H1 (cell line): ENCODE results near the gene PARP16. TPM values are rescaled to one million over a fixed set of nuclear protein-coding genes. Genes with fewer than 3 reads are reported as not detected.

Experiments
- CTCF ChIA-PET: fragments of 300-600 bp; sonication (Branson Sonifier 250); formaldehyde crosslinking; loops from one replicate; lab custom pipeline; 2021; ENCODE audit not compliant: partially characterized antibody; lab: Charles Lee
- POLR2A ChIA-PET: fragments of 300-600 bp; sonication (Branson Sonifier 250); formaldehyde crosslinking; loops from one replicate; lab custom pipeline; 2021; ENCODE audit warnings: inconsistent platforms; ENCODE audit not compliant: partially characterized antibody; lab: Charles Lee
- DNase-seq, 2 experiments: peaks; one replicate each; pipeline versions ENCODE4 v3.0.0 to v3.0.0-alpha.2; 2010 to 2022; ENCODE audit warnings: low spot score in 2 of 2, low read depth in 1 of 2, mixed read lengths in 1 of 2
- FAIRE-seq: peaks from 2 replicates; lab custom pipeline; 2011; peaks lifted over from hg19 to GRCh38; lab: Jason Lieb, UNC
- H2AFZ ChIP-seq: 2 replicates; pipeline ENCODE4 v1.8.1; 2012; ENCODE audit warnings: low read length, inconsistent platforms
- H2AK5ac ChIP-seq: 2 replicates; pipeline ENCODE4 v1.6.1; 2013; ENCODE audit warnings: low read depth, low read length
- H2BK120ac ChIP-seq: replicated peaks from 2 replicates; pipeline ENCODE3; 2013; ENCODE audit warnings: low read depth, low read length, inconsistent platforms
- H2BK12ac ChIP-seq: 2 replicates; pipeline ENCODE4 v1.6.1; 2013; ENCODE audit warnings: low read depth, low read length
- H2BK15ac ChIP-seq: 2 replicates; pipeline ENCODE4 v1.6.1; 2013; ENCODE audit warnings: low read length
- H2BK20ac ChIP-seq: 2 replicates; pipeline ENCODE4 v1.6.1; 2013; ENCODE audit warnings: low read length
- H2BK5ac ChIP-seq: 2 replicates; pipeline ENCODE4 v1.6.1; 2013; ENCODE audit warnings: low read depth, low read length
- H3K14ac ChIP-seq: 2 replicates; pipeline ENCODE4 v1.6.1; 2013; ENCODE audit warnings: inconsistent platforms; ENCODE audit not compliant: insufficient read length
- H3K18ac ChIP-seq: 2 replicates; pipeline ENCODE4 v1.6.1; 2013; ENCODE audit warnings: low read length; ENCODE audit errors: extremely low read depth
- H3K23ac ChIP-seq: 2 replicates; pipeline ENCODE4 v1.6.1; 2013; ENCODE audit warnings: inconsistent platforms; ENCODE audit not compliant: insufficient read length
- H3K23me2 ChIP-seq: 2 replicates; pipeline ENCODE4 v1.6.1; 2013; ENCODE audit warnings: low read depth, low read length
- H3K27ac ChIP-seq: 2 replicates; pipeline ENCODE4 v1.6.1; 2011; ENCODE audit warnings: low read depth, low read length, inconsistent platforms
- H3K27me3 ChIP-seq, 4 experiments: replicated peaks in 1 of 4; 1 replicate in 1 of 4; 2 replicates in 3 of 4; pipeline versions ENCODE4 v1.6.1 to v1.8.1; 2011 to 2013; ENCODE audit warnings: low read length in 3 of 4, mild to moderate bottlenecking in 3 of 4, inconsistent platforms in 2 of 4, mixed read lengths in 2 of 4, moderate library complexity in 1 of 4; ENCODE audit not compliant: control insufficient read depth in 3 of 4, insufficient read depth in 3 of 4; ENCODE audit errors: extremely low read depth in 1 of 4
- H3K36me3 ChIP-seq, 4 experiments: 2 replicates each; pipeline versions ENCODE4 v1.6.1 to v1.8.1; 2011 to 2013; ENCODE audit warnings: mild to moderate bottlenecking in 4 of 4, low read length in 3 of 4, moderate library complexity in 2 of 4, control low read depth in 1 of 4, inconsistent platforms in 1 of 4; ENCODE audit not compliant: insufficient read depth in 4 of 4, control insufficient read depth in 2 of 4
- H3K4ac ChIP-seq: replicated peaks from 2 replicates; pipeline ENCODE3; 2013; ENCODE audit warnings: low read length, low read depth, mixed read lengths, inconsistent platforms; ENCODE audit not compliant: insufficient read length
- H3K4me1 ChIP-seq, 4 experiments: replicated peaks in 1 of 4; 1 replicate in 1 of 4; 2 replicates in 3 of 4; pipeline versions ENCODE4 v1.6.1 to v1.8.1; 2011 to 2013; ENCODE audit warnings: low read length in 3 of 4, inconsistent platforms in 2 of 4, mixed read lengths in 1 of 4; ENCODE audit not compliant: insufficient read depth in 4 of 4, control insufficient read depth in 3 of 4
- H3K4me2 ChIP-seq, 2 experiments: 2 replicates each; pipeline versions ENCODE4 v1.6.1 to v1.8.1; 2011 to 2013; ENCODE audit warnings: low read depth in 2 of 2, low read length in 2 of 2, control low read depth in 1 of 2, inconsistent platforms in 1 of 2, mild to moderate bottlenecking in 1 of 2; ENCODE audit not compliant: insufficient read depth in 1 of 2
- H3K4me3 ChIP-seq, 4 experiments: fragments of 200-600, 300-600 bp in 1 of 4; sonication (generic), shearing (Covaris generic), sonication (Bioruptor Twin) in 1 of 4; 2 replicates each; pipeline versions ENCODE4 v1.5.1 to v1.8.1; 2011 to 2016; ENCODE audit warnings: low read length in 4 of 4, low read depth in 3 of 4, control low read depth in 2 of 4, inconsistent platforms in 2 of 4, mild to moderate bottlenecking in 2 of 4, mixed read lengths in 1 of 4, moderate library complexity in 1 of 4; ENCODE audit not compliant: insufficient read depth in 2 of 4; ENCODE audit errors: extremely low read depth in 1 of 4
- H3K56ac ChIP-seq: replicated peaks from 2 replicates; pipeline ENCODE3; 2013; ENCODE audit warnings: low read depth, mild to moderate bottlenecking, mixed read lengths, low read length, inconsistent platforms; ENCODE audit not compliant: insufficient read length
- H3K79me1 ChIP-seq: 2 replicates; pipeline ENCODE4 v1.6.1; 2013; ENCODE audit warnings: low read depth, low read length, control low read depth
- H3K79me2 ChIP-seq, 2 experiments: 2 replicates each; pipeline versions ENCODE4 v1.6.1 to v1.8.1; 2012 to 2013; ENCODE audit warnings: low read length in 2 of 2, mild to moderate bottlenecking in 2 of 2, inconsistent platforms in 1 of 2; ENCODE audit not compliant: insufficient read depth in 2 of 2, control insufficient read depth in 1 of 2
- H3K9ac ChIP-seq, 4 experiments: replicated peaks in 1 of 4; 1 replicate in 1 of 4; 2 replicates in 3 of 4; pipeline versions ENCODE4 v1.6.1 to v1.8.1; 2011 to 2013; ENCODE audit warnings: low read depth in 3 of 4, low read length in 3 of 4, control low read depth in 2 of 4, mild to moderate bottlenecking in 2 of 4, moderate library complexity in 2 of 4, inconsistent platforms in 1 of 4; ENCODE audit errors: extremely low read depth in 1 of 4
- H3K9me3 ChIP-seq, 2 experiments: 2 replicates each; pipeline versions ENCODE4 v1.6.1 to v1.8.1; 2012 to 2013; ENCODE audit warnings: mild to moderate bottlenecking in 2 of 2, moderate library complexity in 2 of 2, control low read depth in 1 of 2, inconsistent platforms in 1 of 2, low read depth in 1 of 2, low read length in 1 of 2, mixed read lengths in 1 of 2; ENCODE audit not compliant: insufficient read depth in 2 of 2
- H4K20me1 ChIP-seq, 2 experiments: replicated peaks in 1 of 2; 2 replicates each; pipeline versions ENCODE3 to v1.8.1; 2011 to 2013; ENCODE audit warnings: inconsistent platforms in 2 of 2, low read length in 2 of 2, mild to moderate bottlenecking in 1 of 2; ENCODE audit not compliant: insufficient read depth in 2 of 2, control insufficient read depth in 1 of 2
- H4K5ac ChIP-seq: 2 replicates; pipeline ENCODE4 v1.6.1; 2013; ENCODE audit warnings: low read length, low read depth, mixed read lengths, inconsistent platforms; ENCODE audit not compliant: insufficient read length
- H4K8ac ChIP-seq: 2 replicates; pipeline ENCODE4 v1.8.0; 2013; ENCODE audit warnings: mild to moderate bottlenecking, moderate library complexity, low read length, inconsistent platforms; ENCODE audit not compliant: insufficient read depth; ENCODE audit errors: extremely low read depth
- H4K91ac ChIP-seq: replicated peaks from 2 replicates; pipeline ENCODE3; 2013; ENCODE audit warnings: low read length, mixed read lengths, inconsistent platforms; ENCODE audit not compliant: insufficient read length
- ATF3 ChIP-seq: IDR thresholded peaks from 2 replicates; pipeline ENCODE4 v1.6.1; 2011; ENCODE audit warnings: low read depth, mild to moderate bottlenecking, low read length; ENCODE audit not compliant: insufficient read depth
- CHD2 ChIP-seq: IDR thresholded peaks from 2 replicates; pipeline ENCODE4 v1.6.1; 2012; ENCODE audit warnings: low read length, improper control_type of control experiment
- EP300 ChIP-seq, 2 experiments: IDR thresholded peaks; 1 replicate in 1 of 2; 2 replicates in 1 of 2; pipeline ENCODE4 v1.6.1; 2011 to 2012; ENCODE audit warnings: low read depth in 2 of 2, low read length in 2 of 2, mild to moderate bottlenecking in 2 of 2, borderline replicate concordance in 1 of 2, inconsistent platforms in 1 of 2, moderate library complexity in 1 of 2
- FOSL1 ChIP-seq: IDR thresholded peaks from 2 replicates; pipeline ENCODE4 v1.6.1; 2011; ENCODE audit warnings: mild to moderate bottlenecking, low read depth, low read length, moderate library complexity; ENCODE audit not compliant: insufficient read depth
- GTF2F1 ChIP-seq: IDR thresholded peaks from 2 replicates; pipeline ENCODE4 v1.6.1; 2012; ENCODE audit warnings: low read depth, low read length, improper control_type of control experiment, borderline replicate concordance
- POLR2AphosphoS5 ChIP-seq: IDR thresholded peaks from 2 replicates; pipeline ENCODE4 v1.6.1; 2011; ENCODE audit warnings: low read depth, low read length
- RFX5 ChIP-seq: IDR thresholded peaks from 2 replicates; pipeline ENCODE4 v1.6.1; 2011; ENCODE audit warnings: low read depth, low read length, improper control_type of control experiment, borderline replicate concordance
- SIN3A ChIP-seq, 2 experiments: IDR thresholded peaks in 1 of 2; conservative IDR thresholded peaks in 1 of 2; 2 replicates each; pipeline ENCODE4 v1.6.1; 2011 to 2012; ENCODE audit warnings: low read length in 2 of 2, improper control_type of control experiment in 1 of 2, low read depth in 1 of 2, mild to moderate bottlenecking in 1 of 2
- TBP ChIP-seq: IDR thresholded peaks from 2 replicates; pipeline ENCODE4 v1.6.1; 2011; ENCODE audit warnings: low read depth, low read length, improper control_type of control experiment
- USF2 ChIP-seq: IDR thresholded peaks from 2 replicates; pipeline ENCODE4 v1.6.1; 2011; ENCODE audit warnings: low read length, improper control_type of control experiment
- WGBS, 2 experiments: shearing (Covaris generic) in 1 of 2; methylation state at CpG; one replicate each; pipeline versions ENCODE4 v1.1.6 to v1.1.7; 2013 to 2015; ENCODE audit warnings: low lambda C conversion rate in 2 of 2, mixed read lengths in 2 of 2, inconsistent platforms in 1 of 2, low coverage in 1 of 2, missing lambda C conversion rate in 1 of 2; ENCODE audit not compliant: insufficient replicate concordance in 2 of 2, insufficient coverage in 1 of 2, insufficient read length in 1 of 2; ENCODE audit errors: extremely low coverage in 1 of 2, missing lambda C conversion rate in 1 of 2; 5-methylcytosine and 5-hydroxymethylcytosine counted together
- polyA plus RNA-seq, 7 experiments: library from polyadenylated mRNA; depleted of rRNA in 3 of 7; stranded (reverse) in 5 of 7; unstranded in 2 of 7; fragments of >200 nt in 5 of 7; fragments of 200-250 nt in 2 of 7; gene quantifications; 1 replicate in 5 of 7; 2 replicates in 1 of 7; 4 replicates in 1 of 7; pipeline versions ENCODE4 v1.2.1 to v1.2.3, GENCODE V29; 2011 to 2013; ENCODE audit warnings: missing spikeins in 2 of 7, mixed read lengths in 2 of 7
- total RNA-seq: library from RNA; stranded (reverse); fragmentation: NEBNext Ultra II Directional; extraction: Animal tissue kit (Norgen Biotek cat#: 25700); gene quantifications from 2 replicates; pipeline ENCODE4 v1.2.1, GENCODE V29; 2021

Gene PARP16
- total and polyA plus RNA-seq, 2 of the 8 experiments (the other 6 are each of a cell fraction or from before 2014, with no cell fraction given): 3.7 to 5.0 TPM

- peak overlapping the region; percentile 23 to 44; a peak in 2 of 4 replicates for H3K4me2 ChIP-seq
- no peaks in the 10 kb centered on the region for H4K20me1 ChIP-seq
- 70% methylated on average over 28 of the region's 36 CpGs; no CpG with 5 or more reads in 1 of the 2 experiments for WGBS, 2 experiments
- H4K8ac ChIP-seq: peak overlapping the region; percentile 93; the same call in 1 of the 2 replicates
- H2BK15ac ChIP-seq: no peak overlapping the region
- H2BK20ac ChIP-seq: no peak overlapping the region
- H4K91ac ChIP-seq: no peak overlapping the region
- H2BK12ac ChIP-seq: no peak overlapping the region
- no peak overlapping the region for H3K14ac ChIP-seq
- H3K23me2 ChIP-seq: 0 out of 2 replicates have a peak, but pooled peaks cover 4% of the 10 kb centered on the region
- no peak overlapping the region for H2BK120ac ChIP-seq
- H3K4me3 ChIP-seq: peak overlapping the region in 3 of 4 experiments; percentile 3 to 38 (median 19); a peak in 6 of 8 replicates
- H3K36me3 ChIP-seq: no peaks in the 10 kb centered on the region
- H3K4ac ChIP-seq: no peak overlapping the region
- peaks cover 0 to 2% of the 10 kb centered on the region in 2 experiments; a peak in 1 of 4 replicates for H3K9me3 ChIP-seq
- peaks cover 0 to 4% (median 1%) of the 10 kb centered on the region in 4 experiments; a peak in 1 of 7 replicates for H3K4me1 ChIP-seq
- ChIA-PET CTCF (interaction anchor here (0.9 to 4.8 kb wide), 7 partner anchors 12 to 267 kb away, joined by 3 to 33 read pairs (median 5); no protein-coding TSS in a partner anchor), POLR2A (interaction anchor here (0.6 to 8.3 kb wide), 25 partner anchors 8 to 156 kb away, joined by 3 to 123 read pairs (median 4); partner anchors contain the start of genes CLPX, IGDCC3, IGDCC4 and PARP16)
- no peak overlapping the region for H3K56ac ChIP-seq
- H2AK5ac ChIP-seq: no peak overlapping the region
- no peak overlapping the region for H3K9ac ChIP-seq
- H3K27ac ChIP-seq: no peak overlapping the region
- no peak overlapping the region; the same call in 1 of the 2 replicates for H3K18ac ChIP-seq
- H2AFZ ChIP-seq: no peak overlapping the region
- H4K5ac ChIP-seq: no peak overlapping the region
- no peak overlapping the region for H2BK5ac ChIP-seq
- DNase-seq (peak in 1 of 2 experiments; percentile 70), FAIRE-seq (no peak)
- no peaks in the 10 kb centered on the region for H3K79me1 ChIP-seq
- H3K79me2 ChIP-seq: no peaks in the 10 kb centered on the region
- H3K23ac ChIP-seq: no peak overlapping the region
- H3K27me3 ChIP-seq: no peaks in the 10 kb centered on the region
- TF ChIP-seq ATF3 (no peak), TBP (no peak), SIN3A (conservative IDR thresholded peaks at IDR 0.05 in 1 of 2, IDR thresholded peaks at IDR 0.05 in 1 of 2; ENCODE audit: low read depth in 1 of 2, low read length in 2 of 2) (no peak), GTF2F1 (no peak), CHD2 (no peak), RFX5 (no peak), EP300 (IDR thresholded peaks at IDR 0.05; ENCODE audit: borderline replicate concordance in 1 of 2, low read depth in 2 of 2, low read length in 2 of 2) (no peak), FOSL1 (no peak), USF2 (no peak), POLR2AphosphoS5 (no peak)
Measured at GRCh38 chr15:65300924-65301441, 14.3 kb upstream of the PARP16 start.
